Measurements from ENCODE around the gene TLK2.

DNA sequence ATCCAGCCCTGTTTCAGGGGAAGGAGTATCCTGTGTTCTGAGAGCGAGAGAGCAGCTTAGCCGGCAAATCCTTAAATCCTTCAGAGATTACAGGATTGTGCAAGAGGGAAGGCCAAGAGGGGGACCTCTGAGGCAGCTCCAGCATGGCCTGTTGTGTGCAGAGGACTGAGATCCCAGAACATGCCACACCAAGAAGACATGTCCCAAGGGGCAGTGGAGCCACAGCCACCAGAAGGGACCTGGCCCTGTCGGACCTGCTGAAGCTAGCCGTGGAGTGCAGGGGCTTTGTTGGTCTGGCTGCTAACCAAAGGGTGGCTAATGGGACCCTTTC, 147.2 kb downstream of the TLK2 start:
- TF ChIP-seq, protein P1, sequence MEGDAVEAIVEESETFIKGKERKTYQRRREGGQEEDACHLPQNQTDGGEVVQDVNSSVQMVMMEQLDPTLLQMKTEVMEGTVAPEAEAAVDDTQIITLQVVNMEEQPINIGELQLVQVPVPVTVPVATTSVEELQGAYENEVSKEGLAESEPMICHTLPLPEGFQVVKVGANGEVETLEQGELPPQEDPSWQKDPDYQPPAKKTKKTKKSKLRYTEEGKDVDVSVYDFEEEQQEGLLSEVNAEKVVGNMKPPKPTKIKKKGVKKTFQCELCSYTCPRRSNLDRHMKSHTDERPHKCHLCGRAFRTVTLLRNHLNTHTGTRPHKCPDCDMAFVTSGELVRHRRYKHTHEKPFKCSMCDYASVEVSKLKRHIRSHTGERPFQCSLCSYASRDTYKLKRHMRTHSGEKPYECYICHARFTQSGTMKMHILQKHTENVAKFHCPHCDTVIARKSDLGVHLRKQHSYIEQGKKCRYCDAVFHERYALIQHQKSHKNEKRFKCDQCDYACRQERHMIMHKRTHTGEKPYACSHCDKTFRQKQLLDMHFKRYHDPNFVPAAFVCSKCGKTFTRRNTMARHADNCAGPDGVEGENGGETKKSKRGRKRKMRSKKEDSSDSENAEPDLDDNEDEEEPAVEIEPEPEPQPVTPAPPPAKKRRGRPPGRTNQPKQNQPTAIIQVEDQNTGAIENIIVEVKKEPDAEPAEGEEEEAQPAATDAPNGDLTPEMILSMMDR (conservative IDR thresholded peaks at IDR 0.05 in 1 of 2, IDR thresholded peaks at IDR 0.05 in 1 of 2; ENCODE audit: extremely low read depth in 1 of 2, insufficient read depth in 1 of 2, low read depth in 1 of 2, low read length in 2 of 2), result no peak
- TF ChIP-seq EZH2 (IDR thresholded peaks at IDR 0.05; ENCODE audit: borderline replicate concordance, low read length), result no peak
